Measurements from ENCODE around the gene NR3C2.

- TF ChIP-seq POLR2AphosphoS5 (IDR thresholded peaks at IDR 0.05): no peak
- no peak for TF ChIP-seq POLR2A (IDR thresholded peaks at IDR 0.05)
Measured at GRCh38 chr4:148126825-148127224, 315.4 kb downstream of the NR3C2 start.

All from prostate gland (tissue), 1 donor.